CD4-positive, alpha-beta memory T cell (primary cell): Measurements from ENCODE around the gene HAUS3. TPM values are rescaled to one million over a fixed set of nuclear protein-coding genes. Genes with fewer than 3 reads are reported as not detected.

Source experiments
- CTCF ChIA-PET: fragments of 350-600 bp; sonication (Branson Sonifier 250); formaldehyde crosslinking; loops from one replicate; lab custom pipeline; 2021; ENCODE audit warnings: inconsistent platforms; ENCODE audit not compliant: partially characterized antibody; lab: Charles Lee
- POLR2A ChIA-PET: fragments of 350-600 bp; sonication (Branson Sonifier 250); formaldehyde crosslinking; loops from one replicate; lab custom pipeline; 2021; ENCODE audit not compliant: partially characterized antibody; lab: Charles Lee
- DNase-seq, 5 donors: peaks; one replicate each; pipeline versions ENCODE4 v3.0.0 to v3.0.0-alpha.2; 2020 to 2022; ENCODE audit warnings: mixed read lengths in 1 of 5
- H3K27ac ChIP-seq: one replicate; pipeline ENCODE4 v1.7.0; 2013; ENCODE audit warnings: low read depth, low read length
- H3K27me3 ChIP-seq: 2 replicates; pipeline ENCODE4 v1.7.0; 2013; ENCODE audit warnings: mild to moderate bottlenecking, low read length, moderate library complexity; ENCODE audit not compliant: insufficient read depth
- H3K36me3 ChIP-seq: 2 replicates; pipeline ENCODE4 v1.7.0; 2013; ENCODE audit warnings: mild to moderate bottlenecking, low read length, moderate library complexity; ENCODE audit not compliant: insufficient read depth
- H3K4me1 ChIP-seq: 2 replicates; pipeline ENCODE4 v1.7.0; 2013; ENCODE audit warnings: mild to moderate bottlenecking, low read length, moderate library complexity; ENCODE audit not compliant: insufficient read depth
- H3K4me3 ChIP-seq, 2 donors: one replicate each; pipeline ENCODE4 v1.7.0; 2013; ENCODE audit warnings: low read length in 2 of 2, mild to moderate bottlenecking in 1 of 2
- H3K9me3 ChIP-seq, 2 donors: one replicate each; pipeline ENCODE4 v1.7.0; 2013; ENCODE audit warnings: low read length in 2 of 2, control low read depth in 1 of 2; ENCODE audit not compliant: control insufficient read depth in 1 of 2
- H3K27ac Mint-ChIP-seq, 7 donors: one replicate each; pipeline ENCODE4 v1.8.0; 2020 to 2021; ENCODE audit warnings: mixed read lengths in 7 of 7, mild to moderate bottlenecking in 6 of 7, inconsistent platforms in 3 of 7, moderate library complexity in 3 of 7
- H3K27me3 Mint-ChIP-seq, 2 donors: one replicate each; pipeline ENCODE4 v1.8.0; 2020 to 2021; ENCODE audit warnings: mixed read lengths in 2 of 2
- H3K36me3 Mint-ChIP-seq, 2 donors: one replicate each; pipeline ENCODE4 v1.8.0; 2020 to 2021; ENCODE audit warnings: mixed read lengths in 2 of 2, inconsistent platforms in 1 of 2, mild to moderate bottlenecking in 1 of 2
- H3K4me1 Mint-ChIP-seq, 4 donors: one replicate each; pipeline ENCODE4 v1.8.0; 2020 to 2021; ENCODE audit warnings: mixed read lengths in 4 of 4, mild to moderate bottlenecking in 1 of 4
- H3K4me3 Mint-ChIP-seq, 8 donors: one replicate each; pipeline ENCODE4 v1.8.0; 2020 to 2021; ENCODE audit warnings: mixed read lengths in 8 of 8, mild to moderate bottlenecking in 7 of 8, moderate library complexity in 6 of 8, inconsistent platforms in 3 of 8
- H3K9me3 Mint-ChIP-seq, 8 donors: one replicate each; pipeline ENCODE4 v1.8.0; 2020 to 2021; ENCODE audit warnings: mixed read lengths in 8 of 8, mild to moderate bottlenecking in 5 of 8, inconsistent platforms in 3 of 8, moderate library complexity in 1 of 8
- intact Hi-C: fragments of 100-400 bp; cut with micrococcal nuclease; formaldehyde crosslinking; loops from one replicate; pipeline ENCODE4 v1.15.1; 2023
- polyA plus RNA-seq, 2 donors: library from polyadenylated mRNA; unstranded; fragments of 300-500 nt; fragmentation: Illumina TruSeq; gene quantifications; one replicate each; pipeline ENCODE4 v1.2.3, GENCODE V29; 2021
- total RNA-seq, 2 experiments: library from RNA; stranded (reverse); gene quantifications; one replicate each; pipeline ENCODE4 v1.2.3, GENCODE V29; 2021

Gene HAUS3
- total and polyA plus RNA-seq, 4 experiments from 2014 or later, result 24.8 to 43.9 (median 37.5) TPM

GRCh38 chr4:2267841-2268240 is 25.9 kb upstream of the HAUS3 start:
- intact Hi-C loops, result no loop called here
- no peaks in the 10 kb centered on the region for H3K9me3 Mint-ChIP-seq
- H3K4me3 Mint-ChIP-seq, result no peak overlapping the region
- Histone ChIP-seq H3K4me1 (peaks cover 11% of the 10 kb centered on the region), H3K27ac (no peak overlapping the region), H3K36me3 (no peaks in the 10 kb centered on the region), H3K9me3 (no peaks in the 10 kb centered on the region), H3K27me3 (no peaks in the 10 kb centered on the region), H3K4me3 (no peak overlapping the region)
- no peak overlapping the region for H3K27ac Mint-ChIP-seq
- no peak for DNase-seq
- H3K36me3 Mint-ChIP-seq, result peaks cover 3 to 8% of the 10 kb centered on the region in 2 donors
- peaks cover 0 to 15% (median 2%) of the 10 kb centered on the region in 4 donors for H3K4me1 Mint-ChIP-seq
- ChIA-PET POLR2A (no interaction called here), CTCF (no interaction called here)
- no peaks in the 10 kb centered on the region for H3K27me3 Mint-ChIP-seq

- Mint-ChIP-seq H3K27ac (no peak overlapping the region), H3K27me3 (no peaks in the 10 kb centered on the region), H3K4me1 (peaks cover under 1 to 13% (median under 1%) of the 10 kb centered on the region in 4 donors), H3K9me3 (no peaks in the 10 kb centered on the region), H3K4me3 (no peak overlapping the region), H3K36me3 (peaks cover 3 to 5% of the 10 kb centered on the region in 2 donors)
- Histone ChIP-seq H3K27ac (no peak overlapping the region), H3K9me3 (no peaks in the 10 kb centered on the region), H3K27me3 (no peaks in the 10 kb centered on the region), H3K4me1 (peaks cover 14% of the 10 kb centered on the region), H3K4me3 (no peak overlapping the region), H3K36me3 (no peaks in the 10 kb centered on the region)
- intact Hi-C loops, result no loop called here
- DNase-seq, result no peak
- ChIA-PET POLR2A (interaction anchor here (1.7 kb wide), 1 partner anchor 25 kb away, joined by 7 read pairs; the partner anchor contains the start of genes HAUS3 and POLN), CTCF (no interaction called here)
Observed at GRCh38 chr4:2267320-2267811, 25.4 kb upstream of the HAUS3 start.

- Histone ChIP-seq H3K9me3 (no peaks in the 10 kb centered on the region), H3K36me3 (no peaks in the 10 kb centered on the region), H3K4me1 (peaks cover 14% of the 10 kb centered on the region), H3K27ac (no peak overlapping the region), H3K27me3 (no peaks in the 10 kb centered on the region), H3K4me3 (no peak overlapping the region)
- intact Hi-C loops, result no loop called here
- no peak for DNase-seq
- Mint-ChIP-seq H3K9me3 (no peaks in the 10 kb centered on the region), H3K4me1 (peaks cover 0 to 11% (median 3%) of the 10 kb centered on the region in 4 donors), H3K27me3 (no peaks in the 10 kb centered on the region), H3K27ac (no peak overlapping the region), H3K4me3 (no peak overlapping the region), H3K36me3 (peaks cover 3 to 6% of the 10 kb centered on the region in 2 donors)
- ChIA-PET POLR2A (interaction anchor here (1.0 to 1.7 kb wide), 2 partner anchors 25 to 149 kb away, joined by 3 to 7 read pairs; partner anchors contain the start of genes HAUS3 and POLN), CTCF (no interaction called here)
Observed at GRCh38 chr4:2266821-2267220, 24.9 kb upstream of the HAUS3 start.

GRCh38 chr4:2266181-2266580 is 24.3 kb upstream of the HAUS3 start:
- peak overlapping the region in 4 of 7 donors; percentile 12 to 73 (median 31) for H3K27ac Mint-ChIP-seq
- CTCF ChIA-PET, result no interaction called here
- intact Hi-C loops, result no loop called here
- H3K27me3 Mint-ChIP-seq, result no peaks in the 10 kb centered on the region
- DNase-seq, result no peak
- H3K4me1 Mint-ChIP-seq, result peaks cover 0 to 11% (median 3%) of the 10 kb centered on the region in 4 donors
- Histone ChIP-seq H3K36me3 (no peaks in the 10 kb centered on the region), H3K4me3 (no peak overlapping the region), H3K27me3 (no peaks in the 10 kb centered on the region), H3K27ac (no peak overlapping the region), H3K9me3 (no peaks in the 10 kb centered on the region), H3K4me1 (peaks cover 14% of the 10 kb centered on the region)
- H3K9me3 Mint-ChIP-seq, result no peaks in the 10 kb centered on the region
- H3K36me3 Mint-ChIP-seq, result peaks cover 3 to 6% of the 10 kb centered on the region in 2 donors
- POLR2A ChIA-PET, result interaction anchor here (1.0 to 1.7 kb wide), 3 partner anchors 24 to 152 kb away, joined by 3 to 7 read pairs (median 3); partner anchors contain the start of genes CFAP99, HAUS3, POLN and ZFYVE28
- H3K4me3 Mint-ChIP-seq, result no peak overlapping the region

GRCh38 chr4:2265113-2266110 is 23.5 kb upstream of the HAUS3 start:
- no peaks in the 10 kb centered on the region for H3K27me3 Mint-ChIP-seq
- peaks cover 3 to 4% of the 10 kb centered on the region in 2 donors for H3K36me3 Mint-ChIP-seq
- Histone ChIP-seq H3K4me1 (peaks cover 20% of the 10 kb centered on the region), H3K36me3 (no peaks in the 10 kb centered on the region), H3K27ac (no peak overlapping the region), H3K27me3 (no peaks in the 10 kb centered on the region), H3K4me3 (no peak overlapping the region), H3K9me3 (no peaks in the 10 kb centered on the region)
- POLR2A ChIA-PET, result interaction anchor here (1.1 to 1.7 kb wide), 3 partner anchors 16 to 153 kb away, joined by 3 to 7 read pairs (median 5); partner anchors contain the start of genes CFAP99, HAUS3, POLN and ZFYVE28
- peaks cover 0 to 13% (median 3%) of the 10 kb centered on the region in 4 donors for H3K4me1 Mint-ChIP-seq
- no peaks in the 10 kb centered on the region for H3K9me3 Mint-ChIP-seq
- CTCF ChIA-PET, result no interaction called here
- H3K27ac Mint-ChIP-seq, result peak overlapping the region in 4 of 7 donors; percentile 30 to 73 (median 34)
- no peak for DNase-seq
- intact Hi-C loops, result no loop called here
- peak overlapping the region in 1 of 8 donors; percentile 57 for H3K4me3 Mint-ChIP-seq

- H3K27me3 Mint-ChIP-seq, result no peaks in the 10 kb centered on the region
- H3K4me3 Mint-ChIP-seq, result no peak overlapping the region
- H3K9me3 Mint-ChIP-seq, result no peaks in the 10 kb centered on the region
- H3K27me3 ChIP-seq, result no peaks in the 10 kb centered on the region
- DNase-seq, result no peak
- CTCF ChIA-PET, result no interaction called here
- peak overlapping the region in 1 of 7 donors; percentile 83 for H3K27ac Mint-ChIP-seq
- H3K27ac ChIP-seq, result no peak overlapping the region
- POLR2A ChIA-PET, result interaction anchor here (1.7 to 1.9 kb wide), 2 partner anchors 17 to 21 kb away, joined by 5 read pairs; no protein-coding TSS in a partner anchor
- H3K36me3 ChIP-seq, result no peaks in the 10 kb centered on the region
- H3K36me3 Mint-ChIP-seq, result peaks cover 2% of the 10 kb centered on the region in 2 donors
- peaks cover 28% of the 10 kb centered on the region for H3K4me1 ChIP-seq
- intact Hi-C loops, result no loop called here
- no peak overlapping the region for H3K4me3 ChIP-seq
- no peaks in the 10 kb centered on the region for H3K9me3 ChIP-seq
- H3K4me1 Mint-ChIP-seq, result peaks cover 2 to 17% (median 5%) of the 10 kb centered on the region in 4 donors
Observed at GRCh38 chr4:2264481-2265041, 22.6 kb upstream of the HAUS3 start.
